AML-193 (cell line): ENCODE results near the gene NR1I2.
A peak's percentile ranks its signal among the peaks of the same experiment; 100 is the strongest.

Experiments
- DNase-seq, 2 experiments: peaks; one replicate each; lab custom pipeline; 2025; lab: John Stamatoyannopoulos, UW

Gene NR1I2

DNA sequence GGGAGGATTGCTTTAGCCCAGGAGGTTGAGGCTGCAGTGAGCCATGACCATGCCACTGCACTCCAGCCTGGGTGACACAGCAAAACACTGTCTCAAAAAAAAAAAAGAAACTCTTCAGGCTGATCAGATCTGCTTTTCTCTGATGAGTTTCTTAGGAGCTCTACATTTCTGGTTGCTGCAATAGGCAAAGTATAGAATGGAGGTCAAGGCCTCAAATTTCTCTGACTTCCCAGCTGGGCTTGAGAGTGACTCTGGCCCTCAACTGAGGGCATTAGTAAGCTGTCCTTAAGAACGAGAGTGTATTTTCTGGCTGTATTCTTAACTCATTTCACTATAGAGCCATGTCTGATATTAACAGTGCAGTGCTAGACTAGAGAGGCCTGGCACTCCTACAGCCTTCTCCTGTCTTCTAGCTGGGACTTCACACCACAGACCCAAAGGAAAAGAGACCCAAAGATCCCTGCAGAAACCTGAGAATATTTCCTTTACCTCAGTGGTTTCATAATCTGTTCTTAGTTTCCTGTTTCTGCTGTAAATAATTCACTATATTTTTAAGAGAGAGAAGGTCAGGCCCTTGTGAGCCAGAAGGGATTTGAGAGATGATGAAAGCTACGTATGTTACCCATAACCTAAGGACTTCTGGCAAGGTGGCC, 2.0 kb upstream of the NR1I2 start:
- peak; percentile 51 to 64 for DNase-seq

DNA sequence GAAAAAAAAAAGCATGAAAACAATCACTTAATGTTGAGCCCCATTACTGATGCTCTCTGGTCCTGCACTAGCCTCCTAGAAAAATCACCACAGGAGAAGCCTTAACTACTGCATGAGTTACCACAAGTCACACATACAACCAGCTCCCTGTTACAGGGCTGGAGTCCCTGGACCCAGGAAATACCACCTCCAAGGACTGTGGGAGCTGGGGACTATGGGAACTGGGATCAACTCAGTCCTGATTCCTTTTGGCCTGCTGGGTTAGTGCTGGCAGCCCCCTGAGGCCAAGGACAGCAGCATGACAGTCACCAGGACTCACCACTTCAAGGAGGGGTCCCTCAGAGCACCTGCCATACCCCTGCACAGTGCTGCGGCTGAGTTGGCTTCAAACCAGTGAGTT, 559 bp downstream of the NR1I2 start:
- no peak for DNase-seq

DNA sequence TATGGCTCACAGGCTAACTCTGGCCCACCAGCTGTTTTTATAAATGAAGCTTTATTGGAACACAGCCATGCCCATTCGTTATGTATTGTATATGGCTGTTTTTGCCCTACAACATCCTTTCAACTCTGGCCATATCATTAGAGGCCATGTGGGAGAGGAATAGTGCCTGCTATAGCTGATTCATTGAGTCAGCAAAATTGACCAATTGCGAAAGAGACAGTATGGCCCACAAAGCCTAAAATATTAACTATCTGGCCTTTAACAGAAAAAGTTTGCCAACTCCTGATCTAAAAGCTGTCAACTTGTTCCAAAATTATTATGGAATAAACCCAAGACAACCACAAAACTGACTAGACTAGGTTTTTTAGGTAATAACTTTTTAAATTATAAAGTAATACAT, 1.4 kb downstream of the NR1I2 start:
- no peak for DNase-seq

DNA sequence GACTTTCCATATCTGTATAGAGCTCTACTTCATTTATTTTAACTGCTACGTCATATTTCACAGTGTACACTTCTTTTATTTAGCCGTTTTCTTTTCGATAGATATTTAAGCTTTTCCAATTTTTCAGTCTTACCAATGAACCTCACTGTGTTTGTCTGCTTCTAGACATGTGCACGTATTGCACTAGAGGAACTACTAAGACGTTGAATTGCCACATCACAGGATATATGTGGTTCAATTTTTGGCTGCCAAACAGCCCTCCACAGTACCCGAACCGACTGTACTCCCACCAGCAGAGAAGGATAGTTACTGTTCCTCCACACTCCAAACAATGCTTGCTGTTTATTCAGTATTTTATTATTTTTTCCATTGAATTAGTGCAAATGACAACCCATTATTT, 2.0 kb downstream of the NR1I2 start:
- DNase-seq = peak; percentile 97 to 98

DNA sequence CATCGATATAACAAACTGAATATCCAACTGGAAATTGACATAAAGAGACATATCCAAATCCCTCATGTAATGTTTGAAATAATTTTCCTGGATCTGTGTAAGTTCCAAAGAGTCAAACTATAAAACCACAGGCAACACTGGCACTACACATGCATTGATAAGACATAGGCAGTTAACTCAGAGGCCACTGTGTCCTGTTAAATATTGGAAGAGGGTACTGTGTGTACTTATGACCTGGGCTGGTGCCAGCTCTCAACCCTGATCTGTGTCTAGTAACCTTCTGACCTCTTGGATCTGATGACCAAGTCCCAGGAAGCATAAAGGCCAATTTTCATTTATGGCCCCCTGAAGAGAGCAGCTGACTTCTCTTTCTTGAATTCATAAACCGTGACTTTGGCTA, 4.5 kb downstream of the NR1I2 start:
- DNase-seq = no peak

DNA sequence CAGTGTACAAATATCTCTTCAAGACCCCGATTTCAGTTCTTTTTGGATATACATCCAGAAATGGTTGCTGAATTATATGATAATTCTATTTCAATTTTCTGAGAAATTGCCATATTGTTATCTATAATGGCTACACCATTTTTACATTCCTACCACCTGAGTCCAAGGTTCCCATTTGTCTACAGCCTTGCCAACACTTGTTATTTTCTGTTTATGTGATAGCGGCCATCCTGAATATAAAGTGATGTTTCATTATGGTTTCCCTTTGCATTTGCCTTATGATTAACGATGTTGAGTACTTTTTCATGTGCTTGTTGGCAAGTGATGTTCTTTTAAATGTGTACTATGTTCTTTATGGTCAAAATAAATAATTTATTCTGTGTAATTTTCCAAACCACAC, 8.5 kb downstream of the NR1I2 start:
- DNase-seq = no peak

DNA sequence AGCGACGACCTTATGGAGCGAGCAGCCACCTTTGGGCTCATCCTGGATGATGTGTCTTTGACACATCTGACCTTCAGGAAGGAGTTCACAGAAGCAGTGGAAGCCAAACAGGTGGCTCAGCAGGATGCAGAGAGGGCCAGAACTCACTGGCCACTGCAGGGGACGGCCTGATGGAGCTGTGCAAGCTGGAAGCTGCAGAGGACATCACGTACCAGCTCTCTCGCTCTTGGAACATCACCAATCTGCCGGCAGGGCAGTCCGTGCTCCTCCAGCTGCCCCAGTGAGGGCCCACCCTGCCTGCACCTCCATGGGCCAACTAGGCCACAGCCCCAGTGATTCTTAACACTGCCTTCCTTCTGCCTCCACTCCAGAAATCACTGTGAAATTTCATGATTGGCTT, 10.4 kb downstream of the NR1I2 start:
- DNase-seq = no peak

DNA sequence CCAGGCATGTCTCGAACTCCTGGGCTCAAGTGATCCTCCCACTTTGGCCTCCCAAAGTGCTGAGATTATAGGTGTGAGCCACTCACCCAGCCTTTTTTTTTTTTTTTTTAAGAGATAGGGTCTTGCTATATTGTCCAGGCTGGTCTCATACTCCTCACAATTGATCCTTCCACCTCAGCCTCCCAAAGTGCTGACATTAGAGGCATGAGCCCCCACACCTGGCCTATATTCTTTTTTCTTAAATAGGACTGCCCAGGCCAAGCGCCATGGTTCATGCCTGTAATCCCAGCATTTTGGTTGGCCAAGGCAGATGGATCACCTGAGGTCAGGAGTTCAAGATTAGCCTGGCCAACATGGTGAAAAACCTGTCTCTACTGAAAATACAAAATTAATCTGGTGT, 12.5 kb downstream of the NR1I2 start:
- DNase-seq = no peak

DNA sequence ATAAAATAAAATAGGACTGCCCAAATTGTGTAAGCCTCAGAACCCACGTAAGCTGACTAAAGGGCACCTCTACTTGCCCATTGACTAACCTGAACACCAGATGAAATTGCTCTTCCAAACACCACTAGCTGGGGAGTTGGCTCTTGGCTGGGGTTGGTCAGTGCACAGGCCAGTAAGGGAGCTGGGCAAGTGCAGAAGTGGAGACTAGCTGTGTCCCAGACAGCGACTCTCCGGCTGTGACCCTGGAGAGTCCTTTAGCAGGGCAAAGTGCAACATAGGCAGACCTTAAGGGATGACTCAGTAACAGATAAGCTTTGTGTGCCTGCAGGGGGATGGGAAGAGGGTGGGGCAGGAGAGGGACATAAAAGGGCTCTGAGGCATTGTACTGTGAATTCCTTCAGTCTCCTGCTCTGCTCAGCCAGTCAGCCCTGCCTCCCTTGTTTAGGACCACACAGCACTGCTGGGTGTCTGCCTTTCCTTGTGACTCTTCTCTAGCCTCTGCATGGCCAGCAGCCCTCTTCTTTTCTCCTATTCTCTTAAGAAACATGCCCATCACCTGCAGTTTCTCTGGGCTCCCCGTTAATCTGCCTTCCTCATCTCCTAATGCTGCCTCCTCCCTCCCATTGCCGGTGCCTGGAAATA, 13.2 kb downstream of the NR1I2 start:
- DNase-seq = no peak

DNA sequence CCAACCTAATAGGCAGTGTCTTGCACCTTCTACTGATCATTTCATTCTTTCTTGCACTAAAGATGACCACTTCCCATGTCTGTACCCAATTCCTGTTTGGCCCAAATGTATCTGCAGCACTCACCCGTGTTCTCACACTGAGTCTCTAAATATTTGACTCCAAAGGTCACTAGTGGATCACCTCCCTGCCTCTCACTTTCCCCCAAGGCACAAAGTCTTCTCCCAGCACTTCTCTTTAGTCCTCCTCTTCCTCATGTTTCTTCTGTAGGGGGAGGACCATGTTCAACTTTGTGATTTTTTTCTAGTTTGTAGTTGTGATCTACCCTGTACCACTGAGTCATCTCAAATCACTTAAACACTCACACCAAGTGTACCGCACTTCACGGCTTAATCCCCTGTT, 13.9 kb downstream of the NR1I2 start:
- DNase-seq = no peak

DNA sequence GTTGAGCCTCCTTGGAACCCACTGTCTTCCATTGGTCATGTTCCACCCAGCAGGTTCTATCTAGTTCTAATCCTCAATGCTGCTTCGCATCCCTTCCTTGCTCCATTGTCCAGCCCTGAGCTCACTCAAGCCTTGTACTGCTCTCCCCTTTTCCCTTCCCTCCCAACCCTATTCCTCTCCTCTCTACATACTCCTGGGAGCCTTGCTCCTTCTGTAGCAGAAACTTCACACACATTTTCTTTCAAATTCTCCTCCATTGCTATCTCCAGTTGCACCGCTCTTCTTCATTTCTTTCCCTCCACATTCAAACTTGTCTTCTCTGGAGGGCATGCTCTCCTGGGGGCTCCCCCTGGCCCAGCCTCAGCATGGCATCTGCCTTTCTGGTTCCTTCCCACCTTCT, 14.5 kb downstream of the NR1I2 start:
- DNase-seq = no peak

DNA sequence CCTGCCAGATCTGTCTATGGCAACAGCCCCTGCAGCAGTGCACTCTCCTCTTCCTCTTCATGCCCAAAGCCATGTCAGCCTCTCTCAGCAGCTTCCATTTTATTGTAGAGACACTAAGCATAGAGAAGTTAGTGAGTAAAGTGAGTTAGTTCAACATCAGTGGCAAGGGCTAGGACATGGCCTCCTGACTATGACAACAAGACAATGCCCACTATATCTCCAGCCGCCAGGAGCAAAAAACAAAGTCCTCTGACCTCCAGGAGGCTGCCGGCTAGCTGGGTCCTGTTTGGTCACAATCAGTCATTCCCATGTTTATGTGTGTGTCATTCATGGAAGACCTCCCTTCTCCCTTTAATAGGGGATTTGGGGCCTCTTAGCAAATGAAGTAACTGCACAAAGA, 14.9 kb downstream of the NR1I2 start:
- no peak for DNase-seq

DNA sequence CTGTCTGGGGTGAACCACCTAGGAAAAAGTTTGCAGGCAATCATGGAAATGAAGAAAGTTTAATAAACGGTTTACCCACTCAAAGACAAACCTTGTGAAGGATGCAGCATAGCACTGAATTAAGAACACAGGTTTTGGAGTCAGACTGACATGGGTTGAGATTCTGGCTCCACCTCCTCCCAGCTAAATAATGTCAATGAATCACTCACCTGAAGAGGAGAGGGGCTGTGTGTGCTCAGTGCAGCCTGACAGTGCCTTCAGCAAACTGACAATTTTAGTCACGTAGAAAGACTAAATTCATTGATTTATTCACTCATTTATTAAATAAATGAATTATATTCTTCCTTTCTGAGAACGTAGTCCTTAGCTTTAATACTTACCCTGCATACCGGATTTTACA, 18.9 kb downstream of the NR1I2 start:
- DNase-seq = no peak

DNA sequence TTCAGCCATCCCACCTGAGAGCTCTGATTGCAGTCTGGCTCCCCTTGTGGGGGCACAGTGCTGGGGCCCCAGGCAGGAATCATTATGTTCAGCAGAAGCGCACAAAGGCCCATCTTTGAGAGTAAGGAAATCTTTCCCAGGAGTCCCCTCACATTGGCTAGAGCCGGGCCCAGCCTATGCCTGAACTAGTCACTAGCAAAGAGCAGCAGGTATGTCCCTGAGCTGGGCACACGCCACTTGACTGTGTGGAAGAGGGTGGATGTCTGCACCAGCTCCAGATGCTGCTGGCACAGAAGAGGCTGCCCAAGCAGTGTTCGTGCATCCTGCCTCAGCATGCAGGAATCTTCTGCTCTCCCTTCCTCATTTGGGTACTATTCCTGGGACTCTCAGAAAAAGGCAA, 26.3 kb downstream of the NR1I2 start:
- no peak for DNase-seq

DNA sequence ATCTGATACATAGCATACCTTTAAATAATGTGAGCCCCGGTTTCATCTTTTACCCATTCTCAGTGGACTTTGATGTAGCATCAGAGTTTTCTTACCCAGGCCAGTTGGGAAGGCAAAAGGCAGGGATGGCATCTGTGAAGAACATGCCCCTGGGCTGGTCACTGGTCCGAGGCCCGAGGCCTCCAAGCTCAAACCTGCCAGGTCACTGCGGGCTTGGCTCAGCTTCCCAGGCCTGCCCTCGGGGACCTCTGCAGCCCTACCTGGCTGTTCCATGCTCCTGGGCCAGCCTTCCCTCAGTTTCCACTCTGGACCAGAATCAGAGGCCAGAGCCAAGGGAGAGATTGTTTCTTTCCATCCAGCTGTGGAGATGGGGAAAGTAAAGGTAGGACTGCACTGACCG, 26.9 kb downstream of the NR1I2 start:
- DNase-seq = no peak

DNA sequence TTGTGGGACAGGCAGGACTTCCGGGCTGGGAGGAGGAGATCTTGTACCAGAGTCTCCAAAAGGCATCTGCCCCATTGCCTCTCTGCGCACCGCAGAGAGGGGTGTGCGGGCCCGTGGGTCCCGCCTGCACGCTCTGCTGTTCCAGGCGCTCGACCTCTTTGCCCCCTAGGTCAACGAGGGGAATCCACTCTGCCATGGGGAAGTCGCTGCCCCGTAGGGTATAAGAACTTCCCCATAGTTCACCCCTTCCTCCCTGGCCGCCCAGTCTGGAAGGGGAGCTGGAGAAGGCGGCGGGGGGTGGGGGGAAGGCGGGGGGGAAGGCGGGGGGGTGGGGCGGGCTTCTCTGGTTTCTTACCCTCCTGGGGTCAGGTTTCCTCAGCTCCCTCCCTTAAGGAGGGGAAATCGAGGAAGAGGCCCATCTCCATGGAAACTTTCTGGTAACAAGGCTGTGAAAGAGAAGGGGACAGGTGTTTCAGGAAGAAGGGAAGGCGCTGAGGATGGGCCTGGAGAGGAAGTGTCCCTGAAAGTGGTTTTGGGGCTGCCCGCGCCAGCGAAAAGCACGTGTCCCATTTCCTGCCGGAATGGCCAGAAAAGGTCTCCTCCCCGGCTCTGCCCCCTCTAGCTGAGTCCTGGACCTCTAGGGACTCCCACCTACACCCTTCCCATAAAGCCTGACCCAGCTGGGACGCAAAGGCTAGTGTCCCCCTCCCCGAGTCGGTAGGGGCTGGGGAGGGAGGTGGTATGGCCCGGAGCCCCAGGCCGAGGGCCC, 27.5 kb downstream of the NR1I2 start:
- no peak for DNase-seq

DNA sequence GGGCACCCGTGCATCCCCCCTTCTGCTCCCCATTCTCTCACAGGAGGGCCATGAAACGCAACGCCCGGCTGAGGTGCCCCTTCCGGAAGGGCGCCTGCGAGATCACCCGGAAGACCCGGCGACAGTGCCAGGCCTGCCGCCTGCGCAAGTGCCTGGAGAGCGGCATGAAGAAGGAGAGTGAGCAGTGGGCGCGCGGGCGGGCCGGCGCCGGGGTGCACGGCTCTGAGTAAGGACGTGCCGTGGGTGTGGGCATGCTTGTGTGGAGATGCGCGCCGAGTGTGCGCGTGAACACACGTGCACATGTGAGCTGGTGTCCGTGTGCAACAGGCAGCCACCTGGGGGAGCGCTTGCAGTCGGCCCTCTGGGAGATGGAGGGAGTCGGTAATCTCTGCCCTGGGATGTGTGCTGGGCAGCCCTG, 28.1 kb downstream of the NR1I2 start:
- DNase-seq = no peak

DNA sequence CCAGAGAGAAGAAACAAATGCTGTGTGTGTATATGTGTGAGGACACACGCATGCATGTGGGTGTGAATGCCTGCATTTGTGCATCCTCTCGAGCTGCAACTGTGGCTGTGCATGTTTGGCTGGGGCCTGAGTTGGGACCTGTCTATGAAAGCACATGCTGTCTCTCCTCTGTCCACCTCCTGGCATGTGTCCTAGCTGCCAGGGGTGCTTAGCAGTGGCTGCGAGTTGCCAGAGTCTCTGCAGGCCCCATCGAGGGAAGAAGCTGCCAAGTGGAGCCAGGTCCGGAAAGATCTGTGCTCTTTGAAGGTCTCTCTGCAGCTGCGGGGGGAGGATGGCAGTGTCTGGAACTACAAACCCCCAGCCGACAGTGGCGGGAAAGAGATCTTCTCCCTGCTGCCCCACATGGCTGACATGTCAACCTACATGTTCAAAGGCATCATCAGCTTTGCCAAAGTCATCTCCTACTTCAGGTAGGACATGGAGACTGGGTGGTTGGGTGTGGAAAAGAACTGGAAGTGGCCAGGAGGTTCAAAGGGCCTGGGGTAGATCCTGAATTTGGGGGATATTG, 30.7 kb downstream of the NR1I2 start:
- DNase-seq = no peak

DNA sequence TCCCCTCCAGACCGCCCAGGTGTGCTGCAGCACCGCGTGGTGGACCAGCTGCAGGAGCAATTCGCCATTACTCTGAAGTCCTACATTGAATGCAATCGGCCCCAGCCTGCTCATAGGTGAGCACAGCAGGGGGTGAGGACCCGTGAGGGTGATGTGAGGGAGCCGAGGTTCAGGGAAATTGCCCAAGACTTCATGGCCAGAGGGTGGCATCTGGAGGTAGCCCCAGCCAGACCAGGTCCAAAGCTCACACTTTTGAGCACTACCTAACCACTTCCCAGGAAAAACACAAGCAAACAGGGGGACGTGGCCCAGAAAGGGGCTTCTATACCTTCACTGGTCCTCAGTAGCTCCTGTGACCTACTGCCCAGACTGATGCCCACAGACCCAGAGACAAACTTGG, 33.8 kb downstream of the NR1I2 start:
- no peak for DNase-seq

DNA sequence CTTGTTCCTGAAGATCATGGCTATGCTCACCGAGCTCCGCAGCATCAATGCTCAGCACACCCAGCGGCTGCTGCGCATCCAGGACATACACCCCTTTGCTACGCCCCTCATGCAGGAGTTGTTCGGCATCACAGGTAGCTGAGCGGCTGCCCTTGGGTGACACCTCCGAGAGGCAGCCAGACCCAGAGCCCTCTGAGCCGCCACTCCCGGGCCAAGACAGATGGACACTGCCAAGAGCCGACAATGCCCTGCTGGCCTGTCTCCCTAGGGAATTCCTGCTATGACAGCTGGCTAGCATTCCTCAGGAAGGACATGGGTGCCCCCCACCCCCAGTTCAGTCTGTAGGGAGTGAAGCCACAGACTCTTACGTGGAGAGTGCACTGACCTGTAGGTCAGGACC, 35.2 kb downstream of the NR1I2 start:
- DNase-seq = no peak

DNA sequence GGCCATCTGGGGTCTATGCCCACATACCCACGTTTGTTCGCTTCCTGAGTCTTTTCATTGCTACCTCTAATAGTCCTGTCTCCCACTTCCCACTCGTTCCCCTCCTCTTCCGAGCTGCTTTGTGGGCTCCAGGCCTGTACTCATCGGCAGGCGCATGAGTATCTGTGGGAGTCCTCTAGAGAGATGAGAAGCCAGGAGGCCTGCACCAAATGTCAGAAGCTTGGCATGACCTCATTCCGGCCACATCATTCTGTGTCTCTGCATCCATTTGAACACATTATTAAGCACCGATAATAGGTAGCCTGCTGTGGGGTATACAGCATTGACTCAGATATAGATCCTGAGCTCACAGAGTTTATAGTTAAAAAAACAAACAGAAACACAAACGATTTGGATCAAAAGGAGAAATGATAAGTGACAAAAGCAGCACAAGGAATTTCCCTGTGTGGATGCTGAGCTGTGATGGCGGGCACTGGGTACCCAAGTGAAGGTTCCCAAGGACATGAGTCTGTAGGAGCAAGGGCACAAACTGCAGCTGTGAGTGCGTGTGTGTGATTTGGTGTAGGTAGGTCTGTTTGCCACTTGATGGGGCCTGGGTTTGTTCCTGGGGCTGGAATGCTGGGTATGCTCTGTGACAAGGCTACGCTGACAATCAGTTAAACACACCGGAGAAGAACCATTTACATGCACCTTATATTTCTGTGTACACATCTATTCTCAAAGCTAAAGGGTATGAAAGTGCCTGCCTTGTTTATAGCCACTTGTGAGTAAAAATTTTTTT, 35.9 kb downstream of the NR1I2 start:
- no peak for DNase-seq

DNA sequence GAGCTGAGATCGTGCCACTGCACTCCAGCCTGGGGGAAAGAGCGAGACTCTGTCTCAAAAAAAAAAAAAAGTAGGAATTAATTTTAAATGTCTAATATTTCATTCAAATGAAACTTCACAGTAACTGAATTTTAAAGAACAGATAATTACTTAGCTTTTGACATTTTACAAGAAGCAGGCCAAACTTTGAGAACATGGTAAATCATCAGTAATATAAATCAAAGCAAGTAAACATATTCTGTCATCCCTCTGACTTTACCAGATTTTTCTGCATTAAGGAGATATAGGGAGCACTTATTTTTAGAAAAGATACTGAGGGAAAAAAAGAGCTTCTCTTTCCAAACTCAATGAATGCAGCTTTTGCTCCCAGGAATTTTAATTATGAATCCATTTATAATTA, 37.0 kb downstream of the NR1I2 start:
- DNase-seq = no peak
